Measurements from ENCODE around the gene MSANTD3. TPM values are rescaled to one million over a fixed set of nuclear protein-coding genes. Genes with fewer than 3 reads are reported as not detected.

Gene MSANTD3
- total and polyA plus RNA-seq, 2 of the 13 experiments (the other 11 are each of a cell fraction or from before 2014, with no cell fraction given): 10.1 to 19.2 TPM

- H3K4me3 ChIP-seq (replicated peaks in 1 of 3; ENCODE audit: insufficient read depth in 1 of 3, low read depth in 2 of 3, low read length in 3 of 3): peak overlapping the region in 1 of 3 experiments; percentile 71; a peak in 2 of 6 replicates
- H3K4me1 ChIP-seq (ENCODE audit: insufficient read depth, low read length): peaks cover 41% of the 10 kb centered on the region
- intact Hi-C loops (cut with micrococcal nuclease; ENCODE audit: unreplicated experiment) (no loop called here), in situ Hi-C loops (cut with HindIII; ENCODE audit: extremely low pct_ligation_motif_present, low pct_unique_long_range_greater_than_20kb) (no loop called here)
- ChIA-PET CTCF (ENCODE audit: low intra/inter-chr PET ratio, low total read pairs) (no interaction called here), POLR2A (interaction anchor here (0.6 kb wide), 1 partner anchor 251 kb away, joined by 3 read pairs; no protein-coding TSS in a partner anchor)
- no TSS peak for BruUV-seq (replicated peaks)
- no peak overlapping the region for H2AFZ ChIP-seq (ENCODE audit: low read length)
- peaks cover 0 to 5% of the 10 kb centered on the region in 2 experiments; a peak in 3 of 5 replicates for H3K27me3 ChIP-seq (ENCODE audit: control insufficient read depth in 1 of 2, insufficient read depth in 2 of 2, low read length in 2 of 2)
- peak overlapping the region; percentile 60 for H3K4me2 ChIP-seq (ENCODE audit: low read depth, low read length)
- H3K9me3 ChIP-seq (ENCODE audit: low read length): no peaks in the 10 kb centered on the region
- DNase-seq (ENCODE audit: low spot score) (no peak), FAIRE-seq (no peak), ATAC-seq (no peak)
- H3K27ac ChIP-seq (ENCODE audit: extremely low read length, insufficient read depth, low read length): no peak overlapping the region
- WGBS (ENCODE audit: low lambda C conversion rate): 61% methylated on average over 3 of the region's 3 CpGs
- no peaks in the 10 kb centered on the region for H4K20me1 ChIP-seq (ENCODE audit: insufficient read depth, low read length)
- no peak overlapping the region for H3K9ac ChIP-seq (ENCODE audit: insufficient read depth, low read depth, low read length)
- TF ChIP-seq ZNF30 (CRISPR knock-in tag; IDR thresholded peaks at IDR 0.05) (no peak), ZNF691 (CRISPR knock-in tag; IDR thresholded peaks at IDR 0.05; ENCODE audit: borderline replicate concordance, low read depth) (0 out of 2 replicates have a peak, but pooled peaks have one; percentile 60)
- no peaks in the 10 kb centered on the region for H3K36me3 ChIP-seq (replicated peaks in 1 of 2; ENCODE audit: control insufficient read depth in 1 of 2, insufficient read depth in 2 of 2, low read length in 2 of 2)
- no peaks in the 10 kb centered on the region for H3K79me2 ChIP-seq (ENCODE audit: insufficient read depth, low read length)
Measured at GRCh38 chr9:100472268-100472667, 45.3 kb downstream of the MSANTD3 start.

- Histone ChIP-seq H3K4me3 (replicated peaks in 1 of 3; ENCODE audit: insufficient read depth in 1 of 3, low read depth in 2 of 3, low read length in 3 of 3) (peak within 1 kb of the TSS; percentile 71 to 78 (median 73)), H3K79me2 (ENCODE audit: insufficient read depth, low read length) (no peaks in the 10 kb centered on the region), H3K9ac (ENCODE audit: insufficient read depth, low read depth, low read length) (peak within 1 kb of the TSS; percentile 58; the same call in 1 of the 2 replicates), H3K4me2 (ENCODE audit: low read depth, low read length) (peak within 1 kb of the TSS; percentile 60), H3K4me1 (ENCODE audit: insufficient read depth, low read length) (peaks cover 36% of the 10 kb centered on the region), H4K20me1 (ENCODE audit: insufficient read depth, low read length) (no peaks in the 10 kb centered on the region), H3K27ac (ENCODE audit: extremely low read length, insufficient read depth, low read length) (no peak within 1 kb of the TSS), H2AFZ (ENCODE audit: low read length) (no peak within 1 kb of the TSS), H3K36me3 (replicated peaks in 1 of 2; ENCODE audit: control insufficient read depth in 1 of 2, insufficient read depth in 2 of 2, low read length in 2 of 2) (no peaks in the 10 kb centered on the region), H3K9me3 (ENCODE audit: low read length) (no peaks in the 10 kb centered on the region), H3K27me3 (ENCODE audit: control insufficient read depth in 1 of 2, insufficient read depth in 2 of 2, low read length in 2 of 2) (peaks cover 0 to 5% of the 10 kb centered on the region in 2 experiments; a peak in 3 of 5 replicates)
- FAIRE-seq: no peak
- intact Hi-C loops (cut with micrococcal nuclease; ENCODE audit: unreplicated experiment) (no loop called here), in situ Hi-C loops (cut with HindIII; ENCODE audit: extremely low pct_ligation_motif_present, low pct_unique_long_range_greater_than_20kb) (no loop called here)
- peak; percentile 77 for ATAC-seq
- 5% methylated on average over 9 of the region's 54 CpGs for WGBS (ENCODE audit: low lambda C conversion rate)
- ChIA-PET CTCF (ENCODE audit: low intra/inter-chr PET ratio, low total read pairs) (no interaction called here), POLR2A (interaction anchor here (0.6 kb wide), 1 partner anchor 252 kb away, joined by 3 read pairs; no protein-coding TSS in a partner anchor)
- BruUV-seq (replicated peaks): no TSS peak
- peak; percentile 30 for DNase-seq (ENCODE audit: low spot score)
- TF ChIP-seq HMGXB3 (CRISPR knock-in tag; IDR thresholded peaks at IDR 0.05; ENCODE audit: borderline replicate concordance) (no peak), KLF12 (CRISPR knock-in tag; IDR thresholded peaks at IDR 0.05; ENCODE audit: borderline replicate concordance) (no peak), TBP (CRISPR knock-in tag; IDR thresholded peaks at IDR 0.05) (no peak), SOX13 (IDR thresholded peaks at IDR 0.05) (no peak), SOX13 (CRISPR knock-in tag; conservative IDR thresholded peaks at IDR 0.05 in 1 of 2, IDR thresholded peaks at IDR 0.05 in 1 of 2) (peak in 1 of 2 experiments; percentile 60; a peak in 1 of 4 replicates), ZNF543 (CRISPR knock-in tag; IDR thresholded peaks at IDR 0.05) (no peak), SP1 (IDR thresholded peaks at IDR 0.05) (no peak), SP1 (CRISPR knock-in tag; IDR thresholded peaks at IDR 0.05) (no peak), ZNF460 (CRISPR knock-in tag; IDR thresholded peaks at IDR 0.05; ENCODE audit: borderline replicate concordance) (no peak), XRCC5 (optimal IDR thresholded peaks at IDR 0.05; ENCODE audit: low read length) (no peak)
Measured at GRCh38 chr9:100472788-100473275, 45.9 kb downstream of the MSANTD3 start, which contains the start of gene TMEFF1. TMEFF1 (plus strand) TSS chr9:100473149; CDS start chr9:100473545, 396 bp downstream.
